Neural crest cell (in vitro differentiated cells): Measurements from ENCODE around the gene PHF14. TPM values are rescaled to one million over a fixed set of nuclear protein-coding genes. Genes with fewer than 3 reads are reported as not detected.

Source experiments
- DNase-seq: peaks from one replicate; pipeline ENCODE4 v3.0.0; 2021; ENCODE audit warnings: low read depth, mixed read lengths, low spot score
- H3K27ac Mint-ChIP-seq: one replicate; pipeline ENCODE4 v1.8.0; 2021; ENCODE audit warnings: mild to moderate bottlenecking, mixed read lengths; ENCODE audit not compliant: unreplicated experiment
- H3K27me3 Mint-ChIP-seq: 2 replicates; pipeline ENCODE4 v1.8.0; 2021; ENCODE audit warnings: low read depth, mild to moderate bottlenecking, mixed read lengths
- H3K36me3 Mint-ChIP-seq: 2 replicates; pipeline ENCODE4 v1.8.0; 2021; ENCODE audit warnings: low read depth, mild to moderate bottlenecking, mixed read lengths
- H3K4me1 Mint-ChIP-seq: 2 replicates; pipeline ENCODE4 v1.8.0; 2021; ENCODE audit warnings: mixed read lengths
- H3K4me3 Mint-ChIP-seq: one replicate; pipeline ENCODE4 v1.8.0; 2021; ENCODE audit warnings: mild to moderate bottlenecking, mixed read lengths
- H3K9me3 Mint-ChIP-seq: 2 replicates; pipeline ENCODE4 v1.8.0; 2021; ENCODE audit warnings: mixed read lengths
- CTCF ChIP-seq: fragments of 200-600 bp; sonication (generic); conservative IDR thresholded peaks from 2 replicates; pipeline ENCODE4 v1.5.0; 2021; ENCODE audit warnings: antibody characterized with exemption, mild to moderate bottlenecking
- total RNA-seq: library from RNA; stranded (reverse); gene quantifications from 2 replicates; pipeline ENCODE4 v1.2.1, GENCODE V29; 2021

Gene PHF14
- total RNA-seq, 1 donor from 2014 or later, result 75.9 TPM

- Mint-ChIP-seq H3K4me1 (no peaks in the 10 kb centered on the region), H3K4me3 (no peak overlapping the region), H3K27ac (no peak overlapping the region), H3K9me3 (no peaks in the 10 kb centered on the region), H3K27me3 (no peaks in the 10 kb centered on the region), H3K36me3 (peaks cover 3% of the 10 kb centered on the region)
- no peak for TF ChIP-seq CTCF
- DNase-seq, result no peak
Observed at GRCh38 chr7:11168650-11169170, 195.0 kb downstream of the PHF14 start.

- Mint-ChIP-seq H3K4me1 (no peaks in the 10 kb centered on the region), H3K27ac (no peak overlapping the region), H3K27me3 (no peaks in the 10 kb centered on the region), H3K4me3 (no peak overlapping the region), H3K9me3 (no peaks in the 10 kb centered on the region), H3K36me3 (no peaks in the 10 kb centered on the region)
- TF ChIP-seq CTCF, result no peak
- DNase-seq, result no peak
Observed at GRCh38 chr7:11170175-11170574, 196.5 kb downstream of the PHF14 start.

GRCh38 chr7:11170863-11171568 lies 197.3 kb downstream of the PHF14 start:
- Mint-ChIP-seq H3K27me3 (no peaks in the 10 kb centered on the region), H3K36me3 (no peaks in the 10 kb centered on the region), H3K4me3 (no peak overlapping the region), H3K9me3 (no peaks in the 10 kb centered on the region), H3K4me1 (no peaks in the 10 kb centered on the region), H3K27ac (no peak overlapping the region)
- no peak for DNase-seq
- no peak for TF ChIP-seq CTCF

GRCh38 chr7:11171569-11172192 lies 198.0 kb downstream of the PHF14 start:
- DNase-seq, result no peak
- H3K4me1 Mint-ChIP-seq, result no peaks in the 10 kb centered on the region
- no peak for TF ChIP-seq CTCF

DNA sequence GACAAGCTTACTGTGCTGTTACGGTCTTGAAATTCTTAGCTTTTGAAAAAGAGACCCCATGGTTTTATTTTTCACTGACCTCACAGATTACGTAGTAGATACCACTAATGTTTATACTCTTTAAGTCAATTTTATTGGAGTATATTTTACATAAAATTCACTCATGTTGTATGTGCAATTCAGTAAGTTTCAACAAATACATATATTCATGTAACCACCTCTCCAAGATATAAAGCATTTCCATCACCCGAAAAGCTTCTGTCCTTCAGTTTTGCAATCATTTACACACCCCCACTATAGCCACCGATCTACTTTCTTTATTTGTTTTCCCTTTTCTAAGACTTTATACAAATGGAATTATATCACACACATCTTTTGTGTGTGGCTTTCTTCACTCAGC lies 199.2 kb downstream of the PHF14 start:
- DNase-seq, result no peak
- no peak overlapping the region for H3K4me3 Mint-ChIP-seq
- no peaks in the 10 kb centered on the region for H3K4me1 Mint-ChIP-seq
- no peak for TF ChIP-seq CTCF
- H3K36me3 Mint-ChIP-seq, result no peaks in the 10 kb centered on the region
- H3K27ac Mint-ChIP-seq, result no peak overlapping the region
- H3K9me3 Mint-ChIP-seq, result no peaks in the 10 kb centered on the region
- no peaks in the 10 kb centered on the region for H3K27me3 Mint-ChIP-seq

More at GRCh38 chr7:11171569-11172192, 198.0 kb downstream of the PHF14 start:
- Mint-ChIP-seq H3K27me3 (no peaks in the 10 kb centered on the region), H3K27ac (no peak overlapping the region), H3K9me3 (no peaks in the 10 kb centered on the region), H3K4me3 (no peak overlapping the region), H3K36me3 (no peaks in the 10 kb centered on the region)
